Measurements from ENCODE around the gene MFGE8. TPM values are rescaled to one million over a fixed set of nuclear protein-coding genes. Genes with fewer than 3 reads are reported as not detected.

MFGE8 gene
- total RNA-seq, 1 donor from 2014 or later = 113 TPM

- H3K27ac Mint-ChIP-seq (ENCODE audit: unreplicated experiment) = no peak overlapping the region
- no peaks in the 10 kb centered on the region for H3K36me3 Mint-ChIP-seq (ENCODE audit: low read depth)
- TF ChIP-seq, protein P1, sequence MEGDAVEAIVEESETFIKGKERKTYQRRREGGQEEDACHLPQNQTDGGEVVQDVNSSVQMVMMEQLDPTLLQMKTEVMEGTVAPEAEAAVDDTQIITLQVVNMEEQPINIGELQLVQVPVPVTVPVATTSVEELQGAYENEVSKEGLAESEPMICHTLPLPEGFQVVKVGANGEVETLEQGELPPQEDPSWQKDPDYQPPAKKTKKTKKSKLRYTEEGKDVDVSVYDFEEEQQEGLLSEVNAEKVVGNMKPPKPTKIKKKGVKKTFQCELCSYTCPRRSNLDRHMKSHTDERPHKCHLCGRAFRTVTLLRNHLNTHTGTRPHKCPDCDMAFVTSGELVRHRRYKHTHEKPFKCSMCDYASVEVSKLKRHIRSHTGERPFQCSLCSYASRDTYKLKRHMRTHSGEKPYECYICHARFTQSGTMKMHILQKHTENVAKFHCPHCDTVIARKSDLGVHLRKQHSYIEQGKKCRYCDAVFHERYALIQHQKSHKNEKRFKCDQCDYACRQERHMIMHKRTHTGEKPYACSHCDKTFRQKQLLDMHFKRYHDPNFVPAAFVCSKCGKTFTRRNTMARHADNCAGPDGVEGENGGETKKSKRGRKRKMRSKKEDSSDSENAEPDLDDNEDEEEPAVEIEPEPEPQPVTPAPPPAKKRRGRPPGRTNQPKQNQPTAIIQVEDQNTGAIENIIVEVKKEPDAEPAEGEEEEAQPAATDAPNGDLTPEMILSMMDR (conservative IDR thresholded peaks at IDR 0.05) = no peak
- peaks cover 3% of the 10 kb centered on the region for H3K9me3 Mint-ChIP-seq
- H3K4me3 Mint-ChIP-seq = no peak overlapping the region
- H3K4me1 Mint-ChIP-seq = no peaks in the 10 kb centered on the region
- H3K27me3 Mint-ChIP-seq (ENCODE audit: low read depth) = no peaks in the 10 kb centered on the region
- no peak for DNase-seq (ENCODE audit: low read depth, low spot score)
Measured at GRCh38 chr15:88920186-88920891, 7.2 kb upstream of the MFGE8 start.

- DNase-seq (ENCODE audit: low read depth, low spot score) = no peak
- peaks cover 3% of the 10 kb centered on the region for H3K4me1 Mint-ChIP-seq
- TF ChIP-seq, protein P1 (conservative IDR thresholded peaks at IDR 0.05) = no peak
- H3K9me3 Mint-ChIP-seq = no peaks in the 10 kb centered on the region
- no peaks in the 10 kb centered on the region for H3K27me3 Mint-ChIP-seq (ENCODE audit: low read depth)
- H3K36me3 Mint-ChIP-seq (ENCODE audit: low read depth) = no peaks in the 10 kb centered on the region
- no peak overlapping the region for H3K4me3 Mint-ChIP-seq
- no peak overlapping the region for H3K27ac Mint-ChIP-seq (ENCODE audit: unreplicated experiment)
Measured at GRCh38 chr15:88918738-88919137, 5.6 kb upstream of the MFGE8 start.

DNA sequence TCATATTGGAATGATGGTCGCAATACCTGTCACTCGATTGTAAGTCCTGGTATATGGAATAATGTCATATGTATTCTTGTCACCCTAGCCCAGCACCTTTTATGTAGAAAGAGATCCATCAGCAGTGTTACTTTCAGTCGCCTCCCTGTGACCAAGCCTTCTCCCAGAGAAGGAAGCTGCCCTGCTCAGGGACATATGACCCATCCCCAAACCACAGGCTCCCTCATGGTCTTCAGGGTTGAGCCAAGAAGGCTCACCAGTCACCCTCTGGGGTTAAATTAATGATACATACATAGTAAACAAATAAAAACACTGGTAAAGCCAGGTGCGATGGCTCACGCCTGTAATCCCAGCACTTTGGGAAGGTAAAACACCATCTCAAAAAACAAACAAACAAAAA is 4.6 kb upstream of the MFGE8 start:
- no peaks in the 10 kb centered on the region for H3K36me3 Mint-ChIP-seq (ENCODE audit: low read depth)
- H3K27me3 Mint-ChIP-seq (ENCODE audit: low read depth) = no peaks in the 10 kb centered on the region
- H3K27ac Mint-ChIP-seq (ENCODE audit: unreplicated experiment) = no peak overlapping the region
- TF ChIP-seq, protein P1 (conservative IDR thresholded peaks at IDR 0.05) = no peak
- H3K9me3 Mint-ChIP-seq = no peaks in the 10 kb centered on the region
- peaks cover 8% of the 10 kb centered on the region for H3K4me1 Mint-ChIP-seq
- no peak for DNase-seq (ENCODE audit: low read depth, low spot score)
- peak overlapping the region; percentile 8 for H3K4me3 Mint-ChIP-seq

GRCh38 chr15:88915354-88915753 is 2.2 kb upstream of the MFGE8 start:
- TF ChIP-seq, protein P1 (conservative IDR thresholded peaks at IDR 0.05) = no peak
- Mint-ChIP-seq H3K9me3 (no peaks in the 10 kb centered on the region), H3K27ac (ENCODE audit: unreplicated experiment) (no peak overlapping the region), H3K4me1 (peaks cover 24% of the 10 kb centered on the region), H3K36me3 (ENCODE audit: low read depth) (peaks cover 3% of the 10 kb centered on the region), H3K4me3 (no peak overlapping the region), H3K27me3 (ENCODE audit: low read depth) (no peaks in the 10 kb centered on the region)
- DNase-seq (ENCODE audit: low read depth, low spot score) = no peak

DNA sequence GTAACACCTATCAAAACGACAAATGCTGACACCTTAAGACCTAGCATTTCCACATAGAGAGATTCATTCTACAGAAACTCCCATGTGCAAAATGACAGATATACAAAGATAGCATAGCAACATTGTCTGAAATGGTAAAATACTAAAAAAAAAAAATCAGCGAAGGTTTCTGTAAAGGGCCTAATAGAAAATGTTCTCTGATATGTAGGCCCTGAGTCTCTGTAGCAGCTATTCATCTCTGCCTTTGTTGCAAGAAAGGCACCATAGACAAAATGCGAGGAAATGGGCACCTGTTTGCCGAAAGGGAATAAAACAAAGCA is 631 bp upstream of the MFGE8 start:
- Mint-ChIP-seq H3K4me1 (peaks cover 36% of the 10 kb centered on the region), H3K27me3 (ENCODE audit: low read depth) (no peaks in the 10 kb centered on the region), H3K4me3 (peak overlapping the region; percentile 90), H3K27ac (ENCODE audit: unreplicated experiment) (peak overlapping the region; percentile 97), H3K9me3 (no peaks in the 10 kb centered on the region), H3K36me3 (ENCODE audit: low read depth) (peaks cover 6% of the 10 kb centered on the region)
- TF ChIP-seq, protein P1 (conservative IDR thresholded peaks at IDR 0.05) = no peak
- DNase-seq (ENCODE audit: low read depth, low spot score) = no peak

Data from neural crest cell (in vitro differentiated cells).